CD8-positive, alpha-beta memory T cell (primary cell): ENCODE data around the gene GPR15. TPM values are rescaled to one million over a fixed set of nuclear protein-coding genes. Genes with fewer than 3 reads are reported as not detected.
A peak's percentile ranks its signal among the peaks of the same experiment; 100 is the strongest.

Experiments used
- CTCF ChIA-PET: fragments of 350-600 bp; sonication (Branson Sonifier 250); formaldehyde crosslinking; loops from one replicate; lab custom pipeline; 2021; ENCODE audit warnings: antibody characterized with exemption; lab: Charles Lee
- POLR2A ChIA-PET: fragments of 350-600 bp; sonication (Branson Sonifier 250); formaldehyde crosslinking; loops from one replicate; lab custom pipeline; 2021; ENCODE audit warnings: antibody characterized with exemption; lab: Charles Lee
- DNase-seq, 5 donors: peaks; one replicate each; pipeline versions ENCODE4 v3.0.0 to v3.0.0-alpha.2; 2020 to 2022; ENCODE audit warnings: mixed read lengths in 1 of 5
- H3K27ac ChIP-seq: one replicate; pipeline ENCODE4 v1.7.0; 2013; ENCODE audit warnings: low read depth, mild to moderate bottlenecking, low read length, moderate library complexity
- H3K27me3 ChIP-seq: 2 replicates; pipeline ENCODE4 v1.7.0; 2013; ENCODE audit warnings: low read length, mild to moderate bottlenecking; ENCODE audit not compliant: insufficient read depth, poor library complexity, severe bottlenecking
- H3K36me3 ChIP-seq: 2 replicates; pipeline ENCODE4 v1.7.0; 2013; ENCODE audit warnings: mild to moderate bottlenecking, low read length, moderate library complexity; ENCODE audit not compliant: insufficient read depth
- H3K4me1 ChIP-seq: 2 replicates; pipeline ENCODE4 v1.7.0; 2013; ENCODE audit warnings: mild to moderate bottlenecking, low read length, moderate library complexity; ENCODE audit not compliant: insufficient read depth
- H3K4me3 ChIP-seq: 2 replicates; pipeline ENCODE4 v1.7.0; 2013; ENCODE audit warnings: mild to moderate bottlenecking, low read length
- H3K9me3 ChIP-seq: 2 replicates; pipeline ENCODE4 v1.7.0; 2013; ENCODE audit warnings: mild to moderate bottlenecking, low read length
- H3K27ac Mint-ChIP-seq, 8 donors: one replicate each; pipeline ENCODE4 v1.8.0; 2020 to 2021; ENCODE audit warnings: mixed read lengths in 8 of 8, mild to moderate bottlenecking in 6 of 8, inconsistent platforms in 3 of 8, moderate library complexity in 3 of 8
- H3K27me3 Mint-ChIP-seq, 2 donors: one replicate each; pipeline ENCODE4 v1.8.0; 2020 to 2021; ENCODE audit warnings: mixed read lengths in 2 of 2, mild to moderate bottlenecking in 1 of 2, moderate library complexity in 1 of 2
- H3K36me3 Mint-ChIP-seq, 3 donors: one replicate each; pipeline ENCODE4 v1.8.0; 2020 to 2021; ENCODE audit warnings: mixed read lengths in 3 of 3, inconsistent platforms in 1 of 3, mild to moderate bottlenecking in 1 of 3
- H3K4me1 Mint-ChIP-seq, 3 donors: one replicate each; pipeline ENCODE4 v1.8.0; 2020 to 2021; ENCODE audit warnings: mixed read lengths in 3 of 3, inconsistent platforms in 1 of 3, mild to moderate bottlenecking in 1 of 3
- H3K4me3 Mint-ChIP-seq, 7 donors: one replicate each; pipeline ENCODE4 v1.8.0; 2020 to 2021; ENCODE audit warnings: mixed read lengths in 7 of 7, mild to moderate bottlenecking in 6 of 7, moderate library complexity in 4 of 7, inconsistent platforms in 2 of 7
- H3K9me3 Mint-ChIP-seq, 5 donors: one replicate each; pipeline ENCODE4 v1.8.0; 2020 to 2022; ENCODE audit warnings: mixed read lengths in 5 of 5, mild to moderate bottlenecking in 3 of 5, moderate library complexity in 2 of 5, inconsistent platforms in 1 of 5
- polyA plus RNA-seq: library from polyadenylated mRNA; unstranded; fragments of 300-500 nt; fragmentation: Illumina TruSeq; gene quantifications from one replicate; pipeline ENCODE4 v1.2.3, GENCODE V29; 2021
- total RNA-seq, 2 experiments: library from RNA; stranded (reverse); gene quantifications; one replicate each; pipeline ENCODE4 v1.2.3, GENCODE V29; 2021

GPR15 gene
- total and polyA plus RNA-seq, 3 experiments from 2014 or later: 7.7 to 17.0 (median 15.6) TPM

GRCh38 chr3:98541695-98542094, 9.9 kb downstream of the GPR15 start:
- Mint-ChIP-seq H3K4me3 (peak overlapping the region in 1 of 7 donors; percentile 2), H3K27ac (peak overlapping the region in 4 of 8 donors; percentile 12 to 78 (median 54)), H3K4me1 (peaks cover 26 to 69% (median 67%) of the 10 kb centered on the region in 3 donors), H3K27me3 (no peaks in the 10 kb centered on the region), H3K36me3 (peaks cover 0 to 7% (median 5%) of the 10 kb centered on the region in 3 donors), H3K9me3 (no peaks in the 10 kb centered on the region)
- Histone ChIP-seq H3K36me3 (no peaks in the 10 kb centered on the region), H3K27ac (no peak overlapping the region), H3K27me3 (no peaks in the 10 kb centered on the region), H3K4me3 (no peak overlapping the region), H3K9me3 (no peaks in the 10 kb centered on the region), H3K4me1 (no peaks in the 10 kb centered on the region)
- ChIA-PET CTCF (interaction anchor here (0.8 to 1.6 kb wide), 2 partner anchors 14 to 31 kb away, joined by 3 to 4 read pairs; no protein-coding TSS in a partner anchor), POLR2A (interaction anchor here (1.0 to 2.2 kb wide), 3 partner anchors 15 to 52 kb away, joined by 3 to 8 read pairs (median 5); no protein-coding TSS in a partner anchor)
- no peak for DNase-seq

- Mint-ChIP-seq H3K4me3 (no peak overlapping the region), H3K36me3 (peaks cover 0 to 7% (median 3%) of the 10 kb centered on the region in 3 donors), H3K4me1 (peaks cover 26 to 66% (median 61%) of the 10 kb centered on the region in 3 donors), H3K27ac (peak overlapping the region in 2 of 8 donors; percentile 32), H3K9me3 (no peaks in the 10 kb centered on the region), H3K27me3 (no peaks in the 10 kb centered on the region)
- no peak for DNase-seq
- Histone ChIP-seq H3K4me3 (no peak overlapping the region), H3K9me3 (no peaks in the 10 kb centered on the region), H3K27me3 (no peaks in the 10 kb centered on the region), H3K36me3 (no peaks in the 10 kb centered on the region), H3K27ac (no peak overlapping the region), H3K4me1 (no peaks in the 10 kb centered on the region)
- ChIA-PET POLR2A (interaction anchor here (0.7 to 2.2 kb wide), 3 partner anchors 14 to 51 kb away, joined by 3 to 8 read pairs (median 3); partner anchors contain the start of genes CLDND1 and CPOX), CTCF (no interaction called here)
Observed at GRCh38 chr3:98542623-98543022, 10.8 kb downstream of the GPR15 start.

- no peaks in the 10 kb centered on the region for H3K9me3 ChIP-seq
- no peaks in the 10 kb centered on the region for H3K27me3 Mint-ChIP-seq
- peaks cover 0 to 11% (median under 1%) of the 10 kb centered on the region in 3 donors for H3K36me3 Mint-ChIP-seq
- H3K36me3 ChIP-seq: no peaks in the 10 kb centered on the region
- no peaks in the 10 kb centered on the region for H3K27me3 ChIP-seq
- no peak for DNase-seq
- ChIA-PET POLR2A (interaction anchor here (0.6 to 1.5 kb wide), 5 partner anchors 9 to 23 kb away, joined by 3 to 8 read pairs (median 4); partner anchors contain the start of gene CLDND1), CTCF (interaction anchor here (1.4 to 1.7 kb wide), 3 partner anchors 9 to 23 kb away, joined by 3 to 4 read pairs (median 3); partner anchors contain the start of gene CLDND1)
- peak overlapping the region in 7 of 8 donors; percentile 31 to 89 (median 81) for H3K27ac Mint-ChIP-seq
- no peak overlapping the region for H3K4me3 ChIP-seq
- peaks cover 40 to 80% (median 70%) of the 10 kb centered on the region in 3 donors for H3K4me1 Mint-ChIP-seq
- no peak overlapping the region for H3K27ac ChIP-seq
- no peaks in the 10 kb centered on the region for H3K9me3 Mint-ChIP-seq
- peaks cover 9% of the 10 kb centered on the region for H3K4me1 ChIP-seq
- peak overlapping the region; percentile 8 to 70 (median 66) for H3K4me3 Mint-ChIP-seq
Observed at GRCh38 chr3:98545940-98546339, 14.2 kb downstream of the GPR15 start.

GRCh38 chr3:98548544-98548943, 16.8 kb downstream of the GPR15 start:
- no peaks in the 10 kb centered on the region for H3K9me3 Mint-ChIP-seq
- H3K27ac Mint-ChIP-seq: peak overlapping the region in 7 of 8 donors; percentile 24 to 82 (median 65)
- no peaks in the 10 kb centered on the region for H3K27me3 ChIP-seq
- peak overlapping the region in 3 of 7 donors; percentile 15 to 42 (median 34) for H3K4me3 Mint-ChIP-seq
- no peak overlapping the region for H3K4me3 ChIP-seq
- no peaks in the 10 kb centered on the region for H3K9me3 ChIP-seq
- H3K27me3 Mint-ChIP-seq: no peaks in the 10 kb centered on the region
- H3K36me3 ChIP-seq: no peaks in the 10 kb centered on the region
- no peak for DNase-seq
- peaks cover 59 to 82% (median 73%) of the 10 kb centered on the region in 3 donors for H3K4me1 Mint-ChIP-seq
- ChIA-PET CTCF (no interaction called here), POLR2A (interaction anchor here (0.5 kb wide), 1 partner anchor 16 kb away, joined by 4 read pairs; no protein-coding TSS in a partner anchor)
- no peak overlapping the region for H3K27ac ChIP-seq
- peaks cover 28% of the 10 kb centered on the region for H3K4me1 ChIP-seq
- H3K36me3 Mint-ChIP-seq: peaks cover 0 to 6% (median 1%) of the 10 kb centered on the region in 3 donors

GRCh38 chr3:98550833-98551232, 19.1 kb downstream of the GPR15 start:
- POLR2A ChIA-PET: interaction anchor here (1.1 to 1.5 kb wide), 3 partner anchors 13 to 37 kb away, joined by 4 to 5 read pairs (median 4); no protein-coding TSS in a partner anchor

GRCh38 chr3:98551236-98551635, 19.5 kb downstream of the GPR15 start:
- POLR2A ChIA-PET: interaction anchor here (0.8 to 1.5 kb wide), 3 partner anchors 13 to 37 kb away, joined by 3 to 5 read pairs (median 4); partner anchors contain the start of gene CLDND1
- DNase-seq: no peak
- Mint-ChIP-seq H3K36me3 (peaks cover 0 to 6% (median 3%) of the 10 kb centered on the region in 3 donors), H3K9me3 (peaks cover 0 to 2% (median 0%) of the 10 kb centered on the region in 5 donors), H3K27ac (peak overlapping the region; percentile 88 to 93 (median 91)), H3K27me3 (no peaks in the 10 kb centered on the region), H3K4me1 (peaks cover 76 to 91% (median 85%) of the 10 kb centered on the region in 3 donors), H3K4me3 (peak overlapping the region in 2 of 7 donors; percentile 30 to 52)
- H3K9me3 ChIP-seq: no peaks in the 10 kb centered on the region
- H3K4me1 ChIP-seq: peaks cover 46% of the 10 kb centered on the region
- no peak overlapping the region for H3K4me3 ChIP-seq
- no peak overlapping the region for H3K27ac ChIP-seq
- no peaks in the 10 kb centered on the region for H3K27me3 ChIP-seq
- no peaks in the 10 kb centered on the region for H3K36me3 ChIP-seq
- CTCF ChIA-PET: interaction anchor here (1.8 kb wide), 1 partner anchor 28 kb away, joined by 4 read pairs; the partner anchor contains the start of gene CLDND1

More at GRCh38 chr3:98550833-98551232, 19.1 kb downstream of the GPR15 start:
- Histone ChIP-seq H3K36me3 (no peaks in the 10 kb centered on the region), H3K27ac (no peak overlapping the region), H3K4me1 (peaks cover 42% of the 10 kb centered on the region), H3K4me3 (no peak overlapping the region), H3K27me3 (no peaks in the 10 kb centered on the region), H3K9me3 (no peaks in the 10 kb centered on the region)
- Mint-ChIP-seq H3K27ac (peak overlapping the region; percentile 34 to 92 (median 86)), H3K27me3 (no peaks in the 10 kb centered on the region), H3K4me1 (peaks cover 75 to 91% (median 85%) of the 10 kb centered on the region in 3 donors), H3K9me3 (peaks cover 0 to 2% (median 0%) of the 10 kb centered on the region in 5 donors), H3K36me3 (peaks cover 0 to 6% (median 3%) of the 10 kb centered on the region in 3 donors), H3K4me3 (peak overlapping the region in 3 of 7 donors; percentile 11 to 30 (median 18))
- CTCF ChIA-PET: no interaction called here
- no peak for DNase-seq

GRCh38 chr3:98551754-98552153, 20.0 kb downstream of the GPR15 start:
- peaks cover 0 to 2% (median 0%) of the 10 kb centered on the region in 5 donors for H3K9me3 Mint-ChIP-seq
- peak overlapping the region in 6 of 7 donors; percentile 50 to 78 (median 58) for H3K4me3 Mint-ChIP-seq
- H3K27me3 Mint-ChIP-seq: no peaks in the 10 kb centered on the region
- H3K27ac Mint-ChIP-seq: peak overlapping the region; percentile 81 to 93 (median 91)
- Histone ChIP-seq H3K4me3 (no peak overlapping the region), H3K36me3 (no peaks in the 10 kb centered on the region), H3K9me3 (no peaks in the 10 kb centered on the region), H3K27ac (no peak overlapping the region), H3K4me1 (peaks cover 52% of the 10 kb centered on the region), H3K27me3 (no peaks in the 10 kb centered on the region)
- H3K36me3 Mint-ChIP-seq: peaks cover 0 to 6% (median 3%) of the 10 kb centered on the region in 3 donors
- POLR2A ChIA-PET: interaction anchor here (0.8 to 1.2 kb wide), 2 partner anchors 12 to 29 kb away, joined by 3 to 5 read pairs; partner anchors contain the start of gene CLDND1
- CTCF ChIA-PET: interaction anchor here (0.6 to 2.8 kb wide), 4 partner anchors 12 to 29 kb away, joined by 3 to 9 read pairs (median 4); partner anchors contain the start of gene CLDND1
- DNase-seq: no peak
- peaks cover 79 to 93% (median 87%) of the 10 kb centered on the region in 3 donors for H3K4me1 Mint-ChIP-seq
